ENCODE measurements around the gene FXYD3. TPM values are rescaled to one million over a fixed set of nuclear protein-coding genes. Genes with fewer than 3 reads are reported as not detected.

Gene FXYD3
- total RNA-seq, 4 donors from 2014 or later = 0.38 to 2.6 TPM; not detected in 2

DNA sequence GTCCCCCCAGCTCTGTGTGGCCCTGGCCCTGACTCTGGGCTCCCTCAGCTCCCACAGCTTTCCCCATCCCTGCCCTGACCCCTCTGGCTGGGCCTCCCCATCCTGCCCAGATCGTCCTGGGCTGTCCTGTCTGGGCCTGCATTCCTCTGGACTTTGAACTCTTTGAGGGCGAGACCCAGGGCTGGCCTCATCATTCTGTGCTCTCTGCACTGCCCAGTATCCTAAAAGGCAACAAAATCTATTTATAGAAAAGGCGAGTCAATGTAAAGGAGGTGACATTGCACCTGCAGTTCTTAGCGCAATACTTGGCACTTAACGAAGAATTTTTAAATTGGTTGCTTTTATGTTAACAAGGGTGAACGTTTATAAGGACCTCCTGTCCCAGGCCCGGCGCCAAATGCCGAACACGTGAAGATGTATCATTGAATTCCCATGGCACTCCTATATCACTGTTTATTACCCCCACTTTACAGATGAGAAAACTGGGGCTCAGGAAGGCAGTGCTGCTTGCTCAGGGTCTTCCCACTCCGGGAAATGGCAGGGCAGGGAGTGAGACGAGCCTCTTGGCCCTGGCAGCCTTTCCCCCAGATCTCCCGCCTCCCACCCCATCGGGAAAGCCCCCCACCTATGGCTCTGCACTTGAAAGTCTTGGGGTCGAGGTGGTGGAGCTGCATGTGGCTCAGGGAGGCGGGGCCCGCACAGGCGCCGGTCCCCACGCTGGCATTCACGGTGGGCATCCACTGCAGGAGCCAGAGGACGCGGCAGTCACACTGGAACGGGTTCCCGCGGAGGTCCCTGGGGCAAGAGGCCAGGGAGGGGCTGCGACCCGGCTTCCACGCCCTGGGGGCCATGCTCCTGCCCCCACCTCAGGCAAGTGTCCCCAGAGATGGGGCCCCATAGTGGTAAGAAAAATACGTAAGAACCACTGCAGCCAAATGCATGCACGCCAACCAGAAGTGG lies 15.4 kb downstream of the FXYD3 start:
- DNase-seq (ENCODE audit: low spot score) (no peak), ATAC-seq (ENCODE audit: low FRiP score) (no peak)
- TF ChIP-seq, protein P1, sequence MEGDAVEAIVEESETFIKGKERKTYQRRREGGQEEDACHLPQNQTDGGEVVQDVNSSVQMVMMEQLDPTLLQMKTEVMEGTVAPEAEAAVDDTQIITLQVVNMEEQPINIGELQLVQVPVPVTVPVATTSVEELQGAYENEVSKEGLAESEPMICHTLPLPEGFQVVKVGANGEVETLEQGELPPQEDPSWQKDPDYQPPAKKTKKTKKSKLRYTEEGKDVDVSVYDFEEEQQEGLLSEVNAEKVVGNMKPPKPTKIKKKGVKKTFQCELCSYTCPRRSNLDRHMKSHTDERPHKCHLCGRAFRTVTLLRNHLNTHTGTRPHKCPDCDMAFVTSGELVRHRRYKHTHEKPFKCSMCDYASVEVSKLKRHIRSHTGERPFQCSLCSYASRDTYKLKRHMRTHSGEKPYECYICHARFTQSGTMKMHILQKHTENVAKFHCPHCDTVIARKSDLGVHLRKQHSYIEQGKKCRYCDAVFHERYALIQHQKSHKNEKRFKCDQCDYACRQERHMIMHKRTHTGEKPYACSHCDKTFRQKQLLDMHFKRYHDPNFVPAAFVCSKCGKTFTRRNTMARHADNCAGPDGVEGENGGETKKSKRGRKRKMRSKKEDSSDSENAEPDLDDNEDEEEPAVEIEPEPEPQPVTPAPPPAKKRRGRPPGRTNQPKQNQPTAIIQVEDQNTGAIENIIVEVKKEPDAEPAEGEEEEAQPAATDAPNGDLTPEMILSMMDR (IDR thresholded peaks at IDR 0.05) = no peak

DNA sequence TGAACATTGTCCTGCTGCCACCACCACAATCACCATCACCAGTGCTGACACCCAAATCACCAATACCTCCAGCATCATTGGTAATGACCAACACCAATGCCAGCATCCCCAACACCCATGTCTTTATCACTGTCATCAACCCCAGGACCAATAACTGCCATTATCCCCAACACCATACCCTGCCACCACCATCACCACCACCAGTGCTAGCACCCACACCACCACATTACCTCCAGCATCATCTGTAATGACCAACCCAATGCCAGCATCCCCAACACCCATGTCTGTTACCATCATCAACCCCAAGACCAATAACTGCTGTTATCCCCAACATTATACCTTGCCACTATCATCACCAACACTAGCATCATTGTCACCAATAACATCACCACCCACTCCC lies 16.6 kb downstream of the FXYD3 start:
- TF ChIP-seq, protein P1 (IDR thresholded peaks at IDR 0.05) = no peak
- ATAC-seq (ENCODE audit: low FRiP score) = no peak
- no peak for DNase-seq (ENCODE audit: low spot score)

DNA sequence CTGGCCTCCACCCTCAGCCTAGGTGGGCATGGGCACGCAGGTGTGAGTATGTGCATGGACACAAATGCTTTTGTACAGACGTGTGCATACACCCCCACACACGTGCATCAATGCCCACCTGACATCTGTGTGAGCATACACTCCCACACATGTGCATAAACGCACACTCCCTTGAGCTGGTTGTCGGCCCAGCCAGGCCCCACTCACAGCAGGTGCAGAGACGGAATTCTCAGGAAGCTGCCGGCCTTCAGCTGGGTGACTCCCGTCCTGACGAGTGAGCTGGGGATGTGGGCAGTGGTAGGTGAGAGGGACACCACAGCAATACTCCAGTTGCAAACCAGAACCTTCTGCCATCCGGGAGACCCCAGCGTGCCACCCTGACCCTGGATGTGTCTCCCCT lies 18.2 kb downstream of the FXYD3 start:
- DNase-seq (ENCODE audit: low spot score) = no peak

DNA sequence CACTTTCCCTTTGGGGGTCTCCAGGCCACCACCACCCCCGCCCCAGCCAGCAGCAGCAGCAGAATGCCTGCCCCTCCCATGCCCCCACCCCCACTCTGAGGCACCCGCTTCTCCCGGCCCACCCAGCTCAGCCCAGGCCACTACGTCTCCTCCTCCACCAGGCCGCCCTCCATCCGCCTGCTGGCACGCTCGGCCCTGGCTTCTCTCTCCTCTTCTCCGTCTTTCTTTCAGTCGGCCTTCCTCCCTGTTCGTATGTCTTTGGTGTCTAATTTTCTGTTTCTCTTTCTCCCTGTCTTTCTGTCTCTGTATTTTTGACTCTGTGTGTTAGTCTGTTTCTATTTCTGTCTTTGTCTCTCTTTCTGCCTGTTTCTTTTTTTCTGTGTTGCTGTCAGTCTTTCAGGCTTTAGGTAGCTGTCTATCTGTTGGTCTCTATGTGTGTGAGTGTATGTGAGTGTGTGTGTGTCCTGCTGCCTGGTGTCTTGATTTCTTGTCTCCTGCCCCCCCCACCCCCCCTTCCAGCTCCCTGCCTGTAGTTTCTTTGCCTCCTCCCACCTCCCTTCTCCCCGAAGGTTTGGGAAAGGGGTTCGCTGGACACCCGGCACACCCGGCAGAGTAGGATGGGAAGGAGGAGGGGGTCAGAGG lies 19.1 kb downstream of the FXYD3 start, which contains the start of gene LGI4:
Gene LGI4 (minus strand): TSS at position 459 of the 642 bp plus-strand sequence. CDS start 379 bp downstream, at position 80.
- TF ChIP-seq, protein P1 (IDR thresholded peaks at IDR 0.05) = no peak
- DNase-seq (ENCODE audit: low spot score) (no peak), ATAC-seq (ENCODE audit: low FRiP score) (no peak)

More for the DNA sequence above, 18.2 kb downstream of the FXYD3 start:
- no peak for ATAC-seq (ENCODE audit: low FRiP score)
- TF ChIP-seq, protein P1 (IDR thresholded peaks at IDR 0.05) = no peak

DNA sequence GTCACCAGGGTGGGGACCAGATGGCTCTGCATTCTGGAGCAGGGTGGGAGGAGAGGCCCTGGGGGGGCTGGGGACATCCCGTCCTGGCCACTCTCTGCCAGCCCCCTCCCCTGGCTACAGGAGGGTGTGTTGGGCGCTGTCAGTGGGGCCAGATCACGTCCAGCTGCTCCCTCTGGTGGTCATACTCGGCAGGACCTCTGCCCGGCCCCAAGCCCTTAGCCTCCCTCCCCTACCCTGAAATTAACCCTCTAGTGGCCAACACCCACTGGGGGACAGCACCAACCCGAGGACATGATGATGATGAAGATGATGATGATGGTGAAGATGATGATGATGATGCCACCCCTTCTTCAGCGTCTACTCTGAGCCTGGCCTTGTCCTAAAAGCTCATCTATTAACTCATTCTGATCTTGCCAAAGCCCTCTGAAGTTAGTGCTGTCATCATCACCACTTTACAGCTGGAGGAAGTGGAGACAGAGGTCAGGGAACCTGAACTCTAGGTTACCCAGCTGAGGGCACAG lies 19.8 kb downstream of the FXYD3 start:
- ATAC-seq (ENCODE audit: low FRiP score) (peak; percentile 63), DNase-seq (ENCODE audit: low spot score) (peak; percentile 51)
- TF ChIP-seq, protein P1 (IDR thresholded peaks at IDR 0.05) = peak in 2 of 3 donors; percentile 51 to 77

DNA sequence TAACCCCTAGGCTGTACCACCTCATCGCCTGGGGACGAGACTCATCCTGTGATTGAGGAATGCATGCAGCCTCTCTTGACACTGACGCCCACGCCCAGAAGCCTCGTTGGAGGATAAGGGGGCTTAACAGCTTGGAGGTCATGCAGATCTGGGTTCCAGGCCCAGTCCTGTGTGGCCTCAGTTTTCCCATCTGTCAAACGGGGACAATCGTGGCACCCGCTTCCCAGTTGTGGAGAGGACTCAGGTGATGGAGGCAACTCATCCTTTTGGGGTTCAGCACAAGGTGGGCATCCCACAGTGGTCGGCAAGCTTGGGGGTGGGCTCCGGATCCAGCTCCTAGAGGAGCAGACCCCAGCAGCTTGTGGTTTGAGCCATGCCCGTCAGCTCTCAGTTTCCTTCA lies 20.6 kb downstream of the FXYD3 start:
- DNase-seq (ENCODE audit: low spot score) (no peak), ATAC-seq (ENCODE audit: low FRiP score) (no peak)
- TF ChIP-seq, protein P1 (IDR thresholded peaks at IDR 0.05) = no peak
